GM18526 (cell line): ENCODE measurements around the gene SLFN14.
A peak's percentile ranks its signal among the peaks of the same experiment; 100 is the strongest.

Experiments used
- POLR2A ChIP-seq: IDR thresholded peaks from 3 replicates; pipeline ENCODE4 v1.6.1; 2011; ENCODE audit not compliant: insufficient read length; ENCODE audit errors: extremely low read depth

The SLFN14 gene

DNA sequence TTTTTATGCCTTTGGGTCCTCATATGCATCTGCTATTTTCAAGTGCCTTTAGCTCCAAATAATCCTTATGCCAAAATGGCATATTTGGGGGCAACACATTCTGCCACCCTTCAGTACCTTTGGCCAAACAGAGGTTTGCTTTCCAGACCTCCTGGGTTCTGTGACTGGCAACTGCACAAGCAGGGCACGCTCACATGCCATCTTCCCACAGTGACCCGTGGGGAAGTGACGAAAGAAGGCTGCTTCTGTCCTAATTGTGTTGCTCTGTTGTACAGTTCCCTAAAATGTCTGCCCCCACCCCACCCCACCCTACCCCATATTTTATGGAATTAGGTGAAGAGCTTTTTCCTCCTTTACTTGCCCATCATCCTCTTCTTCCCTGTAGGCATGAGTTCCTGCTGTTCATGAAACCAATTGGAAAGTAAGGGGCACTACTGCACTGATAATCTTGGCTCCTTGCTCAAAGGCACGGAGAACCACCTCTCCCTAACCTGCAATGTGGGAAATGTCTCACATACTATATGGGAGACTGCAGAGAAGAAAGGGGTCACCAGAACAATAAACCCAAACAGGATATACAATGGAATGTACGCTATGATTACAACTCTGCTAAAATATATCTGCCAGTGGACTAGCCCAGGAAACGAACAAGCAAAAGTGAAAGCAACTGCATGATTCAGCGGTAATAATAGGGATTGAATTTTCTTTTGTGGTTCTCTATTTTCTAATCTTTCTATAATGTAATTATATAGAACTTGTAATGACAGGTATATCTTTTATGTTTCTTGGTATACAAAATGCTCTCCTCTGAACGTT lies 19.8 kb downstream of the SLFN14 start:
- peak; percentile 30 for TF ChIP-seq POLR2A

DNA sequence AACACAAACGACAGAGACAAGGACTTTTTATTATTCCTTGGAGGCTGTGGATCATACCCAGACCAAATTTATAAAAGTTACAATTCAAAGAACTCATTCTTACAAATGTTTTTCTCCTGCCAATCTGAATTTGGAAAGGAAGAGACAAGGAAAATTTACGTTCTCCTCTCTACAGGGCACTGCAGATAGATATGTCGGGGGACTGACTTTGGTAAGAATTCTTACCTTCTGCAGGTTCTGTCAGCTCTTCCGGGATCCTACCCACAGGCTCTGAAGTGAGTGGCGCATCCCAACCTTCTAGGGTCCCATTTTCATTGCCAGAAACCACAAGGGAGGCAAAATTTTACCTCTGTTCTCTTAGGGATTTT lies 21.0 kb downstream of the SLFN14 start:
- no peak for TF ChIP-seq POLR2A

DNA sequence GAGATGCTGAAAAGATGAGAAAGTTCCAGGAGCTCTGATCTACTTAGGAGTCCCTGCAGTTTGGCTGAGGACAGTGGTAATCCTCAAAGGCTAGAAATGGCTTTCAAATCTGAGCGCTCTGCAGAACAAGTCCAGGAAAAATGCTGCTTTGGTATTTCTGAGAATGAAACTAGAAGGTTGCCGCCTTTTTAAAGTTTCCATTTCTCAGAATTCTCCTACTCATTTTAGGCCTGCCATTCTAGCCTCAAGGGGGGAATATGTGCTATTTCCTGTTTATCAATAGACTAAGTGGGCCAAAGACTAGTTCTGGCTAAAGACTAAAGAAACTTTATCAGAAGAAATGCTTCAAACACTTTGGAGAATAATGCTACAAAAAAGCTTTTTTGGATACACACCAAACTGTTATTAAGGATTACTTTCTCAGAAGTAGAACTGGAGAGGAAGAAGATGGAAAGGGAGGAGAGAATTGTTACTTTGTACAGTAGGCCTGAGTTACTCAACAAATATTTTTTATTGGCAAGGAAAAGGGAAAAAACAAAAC lies 22.9 kb downstream of the SLFN14 start, which contains the start of gene SLFN12L:
TSS of gene SLFN12L (minus strand) at position 78 of the 541 bp plus-strand sequence. CDS start 15,314 bp downstream, outside the sequence.
- peak; percentile 52 for TF ChIP-seq POLR2A

DNA sequence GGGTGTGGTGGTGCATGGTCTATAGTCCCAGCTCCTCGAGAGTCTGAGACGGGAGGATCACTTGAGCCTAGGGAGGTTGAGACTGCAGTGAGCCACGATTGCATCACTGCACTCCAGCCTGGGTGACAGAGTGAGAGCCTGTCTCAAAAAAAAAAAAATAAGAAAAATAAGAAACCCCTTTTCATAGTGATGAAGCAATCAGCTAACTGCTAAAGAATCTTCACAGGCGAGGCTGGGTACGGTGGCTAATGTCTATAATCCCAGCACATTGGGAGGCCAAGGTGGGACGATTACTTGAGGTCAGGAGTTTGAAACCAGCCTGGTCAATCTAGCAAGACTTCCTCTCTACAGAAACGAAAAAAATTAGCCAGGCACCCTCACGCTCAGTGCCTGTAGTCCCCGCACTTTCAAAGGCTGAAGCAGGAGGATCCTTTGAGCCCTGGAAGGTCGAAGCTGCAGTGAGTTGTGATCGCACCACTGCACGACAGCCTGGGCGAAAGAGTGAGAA lies 23.9 kb downstream of the SLFN14 start:
- TF ChIP-seq POLR2A, result no peak

DNA sequence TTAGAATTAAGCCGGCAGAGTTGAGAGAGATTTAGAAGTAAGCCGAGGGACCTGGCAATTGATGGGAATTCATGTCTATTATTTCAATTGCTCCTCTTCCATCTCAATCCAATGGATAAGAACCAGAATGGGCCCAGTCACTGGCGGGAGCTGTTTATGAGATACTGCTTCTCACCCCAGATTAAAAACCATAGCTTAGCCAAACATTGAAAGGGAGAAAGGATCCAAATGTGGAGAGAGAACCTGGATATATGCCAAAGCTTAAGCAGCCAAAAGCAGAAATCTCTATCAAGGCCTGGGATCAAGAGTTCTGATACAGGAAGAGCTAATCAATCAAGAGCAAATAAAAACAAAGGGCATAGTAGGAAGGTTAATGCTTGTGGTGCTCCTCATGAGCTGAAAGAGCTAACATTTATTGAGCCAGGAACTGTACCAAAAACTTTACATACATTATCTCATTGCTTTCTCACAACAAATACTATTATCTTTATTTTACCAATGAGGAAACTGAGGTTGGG lies 26.0 kb downstream of the SLFN14 start:
- TF ChIP-seq POLR2A, result no peak

DNA sequence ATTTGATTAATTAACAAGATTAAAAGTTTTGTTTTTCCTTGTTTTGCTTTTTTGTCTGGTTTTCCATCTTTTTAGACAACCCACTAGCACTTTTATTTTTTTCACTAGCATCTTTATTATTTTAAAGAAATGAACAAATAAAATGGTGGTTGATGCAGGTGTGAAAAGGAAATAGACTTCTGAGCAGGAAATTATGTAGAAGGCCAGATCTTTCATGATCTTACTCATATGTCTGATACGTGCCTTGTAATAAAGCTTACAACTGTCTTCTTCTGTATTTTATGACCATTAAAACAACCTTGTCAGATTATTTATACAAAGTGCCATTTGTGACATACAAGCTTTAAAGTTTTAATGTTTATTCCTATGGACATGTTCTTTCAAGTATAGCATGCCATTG lies 29.5 kb downstream of the SLFN14 start:
- TF ChIP-seq POLR2A, result no peak

DNA sequence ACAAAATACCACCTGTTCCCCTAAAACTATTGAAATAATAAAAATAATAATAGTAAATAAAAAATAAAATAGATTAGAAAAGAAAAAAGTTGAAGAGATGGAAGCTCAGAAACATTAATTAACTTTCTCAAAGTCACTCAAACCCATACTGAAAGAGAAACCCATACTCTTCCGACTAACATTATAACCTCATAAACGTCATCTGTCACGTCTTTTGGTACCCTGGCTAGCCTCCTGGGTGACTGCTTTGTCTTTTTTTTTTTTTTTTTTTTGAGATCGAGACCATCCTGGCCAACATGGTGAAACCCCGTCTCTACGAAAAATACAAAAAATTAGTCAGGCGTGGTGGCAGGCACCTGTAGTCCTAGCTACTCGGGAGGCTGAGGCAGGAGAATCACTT lies 30.8 kb downstream of the SLFN14 start:
- no peak for TF ChIP-seq POLR2A

DNA sequence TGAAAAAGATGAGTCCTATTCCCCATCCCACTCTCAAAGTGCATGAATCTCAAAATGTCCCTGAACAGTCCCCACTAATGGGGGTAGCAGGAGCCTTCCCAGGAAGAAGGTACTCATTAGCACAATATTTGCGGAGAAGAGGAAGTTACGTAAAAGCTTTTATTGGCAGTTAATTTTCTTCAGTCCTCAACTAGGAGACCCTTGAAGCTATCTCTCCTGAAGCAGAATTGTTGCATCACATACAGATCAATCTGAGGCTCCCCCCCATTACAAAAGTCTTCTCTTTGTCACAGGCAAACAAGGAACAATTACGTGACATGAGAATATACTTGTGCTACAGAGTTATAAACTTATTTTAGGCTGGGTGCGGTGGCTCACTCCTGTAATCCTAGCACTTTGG lies 37.3 kb downstream of the SLFN14 start:
- TF ChIP-seq POLR2A, result no peak

DNA sequence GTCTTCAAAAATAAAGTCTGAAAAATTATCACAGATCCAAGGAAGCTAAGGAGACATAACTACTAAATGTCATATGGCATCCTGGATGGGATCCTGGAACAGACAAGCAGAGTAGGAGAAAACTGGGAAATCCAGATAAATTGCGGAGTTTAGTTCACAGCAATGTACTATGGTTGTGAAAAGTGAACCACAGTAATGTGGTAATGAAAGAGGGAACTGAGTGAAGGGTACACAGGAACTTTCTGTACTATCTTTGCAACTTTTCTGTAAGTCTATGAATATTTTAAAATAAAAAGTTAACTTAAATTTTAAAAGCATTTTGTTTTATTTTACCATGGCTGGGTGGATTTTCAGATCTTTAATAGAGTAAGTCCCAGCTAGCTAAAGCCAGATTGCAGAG lies 39.5 kb downstream of the SLFN14 start:
- no peak for TF ChIP-seq POLR2A

DNA sequence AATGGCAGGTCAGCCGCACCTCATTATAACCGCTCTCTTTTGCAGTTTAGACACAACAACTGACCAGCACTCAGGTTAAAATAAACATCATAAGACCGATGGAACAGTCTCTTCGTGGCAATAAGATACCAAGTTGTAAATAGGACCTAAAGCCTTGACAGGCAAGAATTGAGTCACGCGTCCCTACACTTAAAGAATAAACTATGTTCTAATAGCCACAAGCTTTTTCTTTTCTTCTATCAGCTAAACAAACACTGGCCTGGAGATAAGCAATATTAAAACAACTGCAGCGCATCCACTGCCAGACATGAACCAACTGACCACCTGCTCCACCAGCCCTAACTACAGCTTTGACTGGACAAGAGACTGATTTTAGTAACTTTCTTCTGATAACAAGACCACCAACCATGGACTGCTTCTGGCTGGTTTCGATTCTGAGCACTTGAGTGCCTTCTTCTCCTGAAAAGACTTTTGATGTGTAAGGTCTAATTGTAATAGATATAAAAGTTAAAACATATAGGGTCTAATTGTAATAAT lies 40.6 kb downstream of the SLFN14 start:
- no peak for TF ChIP-seq POLR2A

DNA sequence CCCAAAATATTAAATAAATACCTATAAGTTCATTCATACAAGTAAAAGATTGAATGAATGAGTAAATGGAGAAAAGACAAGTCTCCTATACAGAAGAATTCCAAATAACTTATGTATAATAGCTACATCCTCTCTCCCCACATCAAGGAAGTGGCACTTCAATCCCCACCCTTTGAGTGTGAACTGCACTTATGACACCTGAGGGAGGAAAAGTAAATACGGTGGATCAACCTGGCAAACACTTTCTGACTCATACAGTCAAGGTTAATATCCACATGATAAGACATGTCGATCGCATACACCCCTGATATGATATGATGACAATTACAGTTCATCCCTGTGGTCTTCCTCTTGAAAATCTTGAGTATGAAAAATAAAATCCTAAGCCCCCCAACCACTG lies 41.2 kb downstream of the SLFN14 start:
- no peak for TF ChIP-seq POLR2A

DNA sequence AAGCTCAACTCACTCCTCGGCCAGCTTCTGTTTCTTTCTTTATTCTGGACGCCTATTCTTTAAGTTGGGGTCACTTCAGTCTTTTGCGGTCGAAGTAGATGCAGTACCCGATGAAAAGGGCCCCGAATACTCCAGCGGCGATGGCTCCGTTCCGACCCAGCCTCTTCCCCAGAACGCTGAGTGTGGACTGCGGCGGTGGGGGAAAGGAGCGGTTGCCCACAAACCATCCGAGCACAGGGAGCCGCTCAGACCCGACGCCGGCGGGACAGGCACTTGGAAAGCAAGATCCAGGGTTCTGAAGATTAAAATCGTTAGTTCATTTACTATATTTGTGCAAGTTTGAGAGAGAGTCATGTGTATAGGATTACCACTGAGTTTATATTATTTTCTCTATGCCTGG lies 45.6 kb downstream of the SLFN14 start:
- no peak for TF ChIP-seq POLR2A

DNA sequence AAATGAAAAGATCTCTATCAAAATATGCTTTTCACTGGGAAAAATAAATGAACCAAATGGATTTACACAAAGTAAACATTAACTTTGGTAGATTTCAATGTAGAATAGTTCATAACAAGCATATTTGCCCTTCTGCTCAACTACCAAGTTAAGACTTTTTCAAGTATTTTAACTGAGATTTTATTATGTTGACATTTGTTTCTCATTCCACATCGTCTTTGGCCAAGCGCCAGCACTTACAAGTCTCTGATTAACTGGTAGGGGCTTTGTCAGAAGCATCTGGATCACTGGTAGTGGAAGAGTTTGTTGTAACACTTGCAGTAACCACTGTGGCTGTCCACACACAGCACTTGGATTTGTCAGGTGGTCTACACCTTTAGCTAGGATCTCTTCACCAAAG lies 46.1 kb downstream of the SLFN14 start:
- no peak for TF ChIP-seq POLR2A
